ENCODE data around the gene VSX2. TPM values are rescaled to one million over a fixed set of nuclear protein-coding genes. Genes with fewer than 3 reads are reported as not detected.
A peak's percentile ranks its signal among the peaks of the same experiment; 100 is the strongest.

VSX2 gene
- not detected for total RNA-seq

DNA sequence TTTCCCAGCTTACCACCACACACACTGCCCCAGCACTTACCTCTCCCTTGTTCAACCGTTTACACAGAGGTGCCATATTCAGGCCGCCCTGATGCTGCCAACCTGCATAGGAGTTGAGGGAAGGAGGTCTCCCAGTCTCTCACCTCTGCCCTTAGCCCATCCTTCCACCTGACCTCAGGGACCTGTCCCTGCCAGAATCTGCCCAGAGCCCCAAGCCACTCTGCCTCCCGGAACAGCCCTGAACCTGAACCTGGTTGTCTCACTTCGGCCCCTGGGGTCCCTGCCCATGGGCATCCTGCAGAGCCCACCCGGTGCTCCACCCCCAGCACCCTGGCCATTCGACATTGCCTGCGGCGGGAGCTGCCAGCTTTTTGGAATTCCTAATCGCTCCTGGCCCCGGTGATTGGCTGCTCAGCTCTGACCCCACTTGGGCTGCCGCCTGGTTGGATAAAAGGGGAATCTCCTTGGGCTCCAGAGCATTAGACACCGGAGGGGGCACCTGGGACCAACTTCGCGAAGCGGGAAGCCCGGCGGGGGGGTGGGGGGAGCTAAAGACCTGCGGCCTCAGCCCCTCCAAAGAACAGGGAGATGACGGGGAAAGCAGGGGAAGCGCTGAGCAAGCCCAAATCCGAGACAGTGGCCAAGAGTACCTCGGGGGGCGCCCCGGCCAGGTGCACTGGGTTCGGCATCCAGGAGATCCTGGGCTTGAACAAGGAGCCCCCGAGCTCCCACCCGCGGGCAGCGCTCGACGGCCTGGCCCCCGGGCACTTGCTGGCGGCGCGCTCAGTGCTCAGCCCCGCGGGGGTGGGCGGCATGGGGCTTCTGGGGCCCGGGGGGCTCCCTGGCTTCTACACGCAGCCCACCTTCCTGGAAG is at the start of gene VSX2:
VSX2 (plus strand) TSS at position 476 of the 874 bp plus-strand sequence; CDS start at position 589, 113 bp downstream.
- no peak for DNase-seq (ENCODE audit: low spot score)

DNA sequence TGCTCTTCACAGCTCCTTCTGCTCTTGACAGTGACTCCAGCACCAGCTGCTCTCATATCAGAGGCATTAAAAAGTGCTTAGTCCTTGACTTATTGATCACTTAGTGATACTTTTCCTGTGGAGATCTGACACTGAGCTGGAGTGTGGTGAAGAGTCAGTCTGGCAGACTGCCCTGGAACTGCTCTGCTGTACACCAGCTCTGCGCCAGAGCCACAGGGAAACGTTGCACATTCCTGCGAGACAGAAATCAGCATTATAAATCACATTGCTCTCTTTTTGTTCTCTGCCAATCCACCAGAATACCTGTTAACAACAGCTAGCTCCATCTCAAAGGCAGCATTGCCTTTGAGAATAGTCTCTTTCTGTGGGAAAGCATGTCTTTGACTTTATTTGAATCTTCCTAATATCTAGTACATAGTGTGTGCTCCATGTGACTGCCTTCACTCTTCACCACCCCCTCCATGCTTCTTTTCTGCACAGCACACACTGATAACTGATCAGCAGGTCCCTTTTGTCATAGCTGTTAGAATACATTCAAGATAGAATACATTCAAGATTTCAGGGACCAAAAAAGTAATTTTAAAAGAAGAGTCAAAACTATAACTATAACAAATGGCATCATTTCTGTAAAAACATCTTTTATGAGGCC is 48.2 kb upstream of the VSX2 start:
- no peak for DNase-seq (ENCODE audit: low spot score)

DNA sequence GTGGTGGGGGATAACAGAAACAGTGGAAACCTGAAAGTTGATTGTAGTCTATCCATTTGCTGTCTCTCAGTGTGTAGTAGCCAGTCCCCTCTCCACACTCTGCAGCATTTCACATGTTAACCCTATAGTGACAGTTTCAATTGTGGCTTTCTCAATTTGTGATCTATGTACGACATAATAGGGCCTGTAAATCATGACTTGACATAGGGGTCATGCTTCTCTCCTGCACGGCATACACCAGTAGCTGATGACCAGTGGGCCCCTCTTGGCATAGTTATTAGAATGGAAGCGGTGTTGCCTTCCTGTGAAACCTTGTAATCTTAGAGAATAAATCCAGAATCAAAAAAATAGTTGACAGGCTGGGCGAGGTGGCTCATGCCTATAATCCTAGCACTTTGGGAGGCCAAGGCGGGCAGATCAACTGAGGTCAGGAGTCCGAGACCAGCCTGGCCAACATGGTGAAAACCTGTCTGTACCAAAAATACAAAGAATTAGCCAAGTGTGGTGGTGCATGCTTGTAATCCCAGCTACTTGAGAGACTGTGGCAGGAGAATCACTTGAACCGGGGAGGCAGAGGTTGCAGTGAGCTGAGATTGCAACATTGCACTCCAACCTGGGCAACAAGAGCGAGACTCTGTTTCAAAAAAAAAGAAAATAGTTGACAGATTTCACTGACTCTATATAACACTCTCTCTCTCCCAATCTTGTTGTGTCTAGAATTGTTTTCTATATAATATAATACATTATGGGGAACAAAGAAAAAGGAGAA is 44.6 kb upstream of the VSX2 start:
- DNase-seq (ENCODE audit: low spot score) = no peak

DNA sequence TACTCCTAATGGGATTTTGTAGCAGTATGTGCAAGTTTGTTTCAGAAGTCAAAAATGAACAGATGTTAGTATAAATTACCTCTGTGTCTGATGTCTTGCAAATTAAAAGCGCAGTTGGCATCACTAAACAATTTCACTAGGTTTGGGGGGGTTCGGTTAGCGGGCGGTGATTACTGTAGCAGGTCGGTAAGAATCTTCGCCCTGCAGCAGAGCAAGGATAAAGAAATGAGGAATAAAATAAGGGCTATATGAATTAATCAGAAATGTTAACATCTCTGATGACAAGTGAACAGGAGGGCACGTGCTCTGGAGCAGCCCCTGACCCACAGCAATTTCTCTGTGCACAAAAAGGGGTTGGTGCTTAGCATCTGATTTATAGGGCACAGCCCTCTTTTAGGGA is 43.6 kb upstream of the VSX2 start:
- DNase-seq (ENCODE audit: low spot score) = no peak

DNA sequence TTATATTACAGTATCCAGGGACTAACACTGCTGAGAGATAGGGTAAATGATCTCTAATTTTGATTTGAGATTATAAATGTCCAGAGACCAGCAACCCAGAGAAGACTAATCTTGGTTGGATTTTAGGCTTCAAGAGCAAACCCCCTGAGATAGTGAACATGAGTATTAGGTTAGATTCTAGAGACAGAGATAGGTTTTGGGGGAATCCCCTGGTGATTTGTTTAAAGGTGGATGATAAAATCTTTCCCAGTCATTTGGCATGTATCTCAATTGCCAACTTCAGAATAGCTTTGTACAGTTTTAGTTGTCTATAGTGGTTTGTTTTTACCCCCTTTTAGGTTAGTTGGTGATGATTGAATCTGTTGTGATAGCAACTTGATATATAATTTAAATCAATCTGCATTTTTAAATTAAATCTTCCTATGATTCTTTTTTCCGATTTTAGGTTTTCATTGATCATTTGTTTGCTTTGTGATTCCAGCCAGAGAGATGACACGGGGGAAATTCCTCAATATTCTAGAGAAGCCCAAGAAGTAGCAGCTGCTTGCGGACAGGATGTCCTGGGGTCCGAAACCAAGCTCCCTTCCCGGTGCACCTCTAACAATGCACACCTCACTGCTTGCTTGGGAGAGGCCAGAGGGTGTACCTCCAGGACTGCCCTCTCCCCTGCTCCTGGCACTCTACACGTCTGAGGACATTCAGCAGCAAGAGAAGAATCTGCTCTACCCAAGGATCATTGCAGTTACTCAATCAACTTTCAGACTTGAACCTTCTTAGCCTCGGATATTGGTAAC is 40.6 kb upstream of the VSX2 start:
- no peak for DNase-seq (ENCODE audit: low spot score)

DNA sequence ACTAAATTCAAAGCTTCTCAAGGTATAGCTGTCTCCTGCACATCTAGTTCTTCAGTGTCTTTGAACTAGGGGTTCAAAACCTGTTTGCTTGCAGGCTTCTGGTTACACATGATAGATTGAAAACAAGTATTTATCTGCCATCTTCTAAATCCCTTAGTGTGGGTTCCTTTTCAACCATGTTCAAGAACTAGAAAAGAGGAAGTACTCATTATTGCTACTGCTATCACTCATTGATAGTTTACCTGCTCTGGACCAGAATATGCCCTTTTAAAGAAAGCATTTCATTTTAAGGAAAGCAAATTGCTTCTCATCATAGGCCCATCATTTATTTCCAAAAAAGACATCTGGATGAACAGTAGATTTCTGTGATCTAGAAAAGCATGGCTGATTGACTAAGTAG is 37.1 kb upstream of the VSX2 start:
- no peak for DNase-seq (ENCODE audit: low spot score)

DNA sequence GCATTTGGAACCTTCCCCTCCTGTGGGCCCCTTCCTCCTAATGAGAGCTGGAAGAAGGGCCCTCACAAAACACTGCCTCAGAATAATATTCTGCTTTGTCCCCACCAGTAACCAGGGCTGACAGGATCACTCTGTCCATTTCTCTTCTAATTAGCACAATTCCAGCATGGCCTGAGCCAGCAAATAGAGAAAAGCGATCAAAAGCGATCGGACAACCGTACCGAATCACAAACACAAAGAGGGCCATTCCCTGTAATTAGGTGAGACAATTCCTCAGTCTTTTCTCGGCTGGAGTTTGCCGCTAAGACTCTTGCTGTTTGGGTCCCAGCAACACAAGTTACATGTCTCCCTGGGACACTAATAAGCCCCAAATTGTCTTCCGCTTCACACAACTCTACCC is 35.6 kb upstream of the VSX2 start:
- DNase-seq (ENCODE audit: low spot score) = no peak

DNA sequence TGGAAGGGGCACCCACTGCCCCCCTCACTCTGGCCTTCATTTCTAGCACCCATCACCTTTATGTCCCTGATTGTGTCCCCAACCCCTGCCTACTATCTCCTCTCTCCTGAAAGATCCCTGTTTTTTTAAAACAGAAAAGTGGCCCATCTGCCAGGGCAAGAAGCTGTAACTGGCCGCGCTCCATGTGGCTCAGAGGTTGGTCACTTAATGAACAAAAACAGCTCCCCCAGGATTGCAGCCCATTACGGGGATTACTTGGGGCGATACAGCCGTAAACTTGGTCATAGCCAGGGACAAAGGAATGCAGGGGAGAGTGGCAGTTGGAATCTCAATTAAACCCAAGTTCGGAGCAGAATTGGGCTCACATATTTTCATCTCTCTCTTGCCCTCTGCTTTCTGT is 34.8 kb upstream of the VSX2 start:
- no peak for DNase-seq (ENCODE audit: low spot score)

DNA sequence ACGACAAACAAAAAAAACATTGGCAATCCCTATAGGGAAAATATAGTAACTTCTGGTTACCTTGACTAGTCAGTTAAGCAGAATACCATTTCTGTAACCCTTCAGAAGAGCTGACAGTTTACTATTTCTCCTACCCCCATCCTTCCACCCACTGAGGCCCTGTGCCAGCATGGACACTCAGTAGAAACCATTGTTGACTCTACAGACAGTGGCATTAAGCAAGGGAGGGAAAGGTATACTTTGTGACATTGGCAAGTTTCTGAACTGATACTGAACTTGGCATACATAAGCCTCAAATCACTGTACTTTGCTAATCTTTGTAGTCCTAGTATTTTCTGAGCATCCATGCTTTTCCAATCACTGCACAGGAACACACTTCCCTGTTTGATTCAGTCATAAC is 33.4 kb upstream of the VSX2 start:
- DNase-seq (ENCODE audit: low spot score) = no peak

DNA sequence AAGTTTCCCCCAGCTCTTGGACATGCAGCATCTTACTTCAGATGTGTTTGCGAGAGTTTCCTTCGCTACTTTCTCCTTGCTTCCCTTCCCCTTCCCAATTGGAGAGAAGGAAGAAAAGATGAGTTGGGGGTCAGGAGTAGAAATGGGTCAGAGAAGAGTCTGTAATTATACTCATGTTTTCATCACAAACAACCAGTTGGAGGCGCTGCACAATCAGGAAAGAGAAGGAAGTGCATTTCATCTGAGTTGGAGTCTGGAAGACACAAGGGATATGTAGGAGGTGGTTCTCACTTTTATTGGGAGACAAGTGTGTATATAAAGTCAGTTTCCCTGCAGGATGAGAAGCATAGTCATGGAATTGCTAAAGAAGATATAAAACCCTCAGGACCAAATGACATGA is 31.3 kb upstream of the VSX2 start:
- DNase-seq (ENCODE audit: low spot score) = no peak

DNA sequence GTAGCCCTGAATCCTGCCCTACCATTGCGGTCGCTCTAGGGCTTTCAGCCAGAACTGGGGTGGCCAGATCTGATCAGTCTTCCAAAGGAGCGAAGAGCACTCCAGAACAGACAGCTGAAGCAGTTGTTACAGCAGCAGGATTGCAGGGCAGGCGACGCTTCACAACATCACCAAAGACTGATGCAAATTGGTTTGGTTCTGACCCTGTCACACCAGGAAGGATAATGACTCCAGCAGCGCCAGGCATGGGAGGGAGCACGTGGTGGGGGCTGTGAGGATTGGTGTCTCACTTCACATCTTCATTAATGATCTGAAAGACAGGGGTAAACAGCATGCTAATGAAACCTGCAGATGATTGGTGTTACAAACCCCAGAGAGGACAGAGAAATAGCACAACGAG is 30.6 kb upstream of the VSX2 start:
- DNase-seq (ENCODE audit: low spot score) = no peak

DNA sequence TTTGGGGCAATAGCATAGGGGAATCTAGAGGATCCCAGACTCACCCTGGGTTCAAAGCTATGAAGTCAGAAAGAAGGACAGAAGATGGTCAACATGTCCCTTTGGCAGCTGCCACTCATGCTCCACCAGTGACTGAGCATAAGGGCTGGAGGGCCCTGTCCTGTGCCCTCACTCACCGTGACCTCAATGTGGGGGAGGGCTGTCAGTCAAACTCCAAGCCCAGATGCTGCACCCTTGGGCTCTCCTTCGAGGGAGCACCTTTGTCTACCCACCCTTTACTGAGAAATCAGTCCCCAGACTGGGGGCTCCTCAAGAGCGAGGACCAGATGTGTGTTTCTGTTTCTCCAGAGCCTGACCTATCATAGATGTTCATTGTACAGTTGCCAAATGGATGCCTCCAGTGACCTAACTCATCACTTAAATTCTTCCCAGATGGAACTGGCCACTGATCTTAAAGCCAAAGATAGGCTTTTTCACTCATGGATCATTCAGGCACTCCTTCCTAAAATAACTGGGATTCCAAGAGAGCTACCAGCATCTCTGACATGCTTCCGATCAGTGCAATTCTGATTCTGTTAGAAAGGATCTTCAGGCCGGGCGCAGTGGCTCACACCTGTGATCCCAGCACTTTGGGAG is 27.2 kb upstream of the VSX2 start:
- DNase-seq (ENCODE audit: low spot score) = no peak

DNA sequence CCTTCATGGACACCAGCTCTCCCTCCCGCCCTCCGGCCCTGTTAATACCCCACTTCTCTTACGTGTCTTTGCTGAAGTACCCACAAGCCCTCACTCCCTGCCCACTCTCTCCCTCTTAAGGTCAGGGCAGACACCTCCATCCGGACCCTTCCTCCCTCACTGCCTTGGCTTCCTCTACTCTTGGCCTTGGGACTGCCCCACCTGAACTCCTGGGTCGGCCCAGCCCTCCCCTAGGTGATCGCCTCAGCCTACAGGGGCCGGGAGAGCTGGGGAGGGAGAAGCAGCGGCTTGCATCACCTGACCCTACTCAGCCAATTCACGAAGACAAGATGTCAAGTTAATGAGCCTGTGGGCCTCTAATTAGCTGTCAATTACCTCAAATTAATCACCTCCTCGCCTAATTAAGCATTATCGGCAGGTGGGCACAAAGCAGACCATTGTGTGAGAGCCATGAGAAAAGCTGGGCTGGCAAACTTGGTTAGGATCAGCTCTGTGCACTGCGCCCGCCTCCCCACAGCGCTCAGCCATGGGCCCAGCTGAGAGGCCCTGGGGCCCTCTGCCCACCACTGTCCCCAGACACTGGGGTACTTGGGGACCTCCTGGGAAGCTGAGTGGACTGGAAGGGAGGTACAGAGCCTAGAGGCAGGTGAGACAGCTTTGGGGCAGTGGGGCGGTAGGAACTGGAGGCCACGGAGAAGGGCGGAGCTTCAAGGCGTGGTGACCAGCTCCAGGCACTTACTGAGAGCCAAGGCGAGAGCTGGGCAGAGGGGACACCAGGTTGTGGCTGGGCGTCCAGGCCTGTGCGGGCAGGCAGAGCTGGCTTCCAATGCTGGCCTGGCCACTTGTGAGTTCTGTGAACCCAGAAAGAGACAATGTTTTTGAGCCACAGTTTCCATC is 25.1 kb upstream of the VSX2 start:
- DNase-seq (ENCODE audit: low spot score) = no peak

DNA sequence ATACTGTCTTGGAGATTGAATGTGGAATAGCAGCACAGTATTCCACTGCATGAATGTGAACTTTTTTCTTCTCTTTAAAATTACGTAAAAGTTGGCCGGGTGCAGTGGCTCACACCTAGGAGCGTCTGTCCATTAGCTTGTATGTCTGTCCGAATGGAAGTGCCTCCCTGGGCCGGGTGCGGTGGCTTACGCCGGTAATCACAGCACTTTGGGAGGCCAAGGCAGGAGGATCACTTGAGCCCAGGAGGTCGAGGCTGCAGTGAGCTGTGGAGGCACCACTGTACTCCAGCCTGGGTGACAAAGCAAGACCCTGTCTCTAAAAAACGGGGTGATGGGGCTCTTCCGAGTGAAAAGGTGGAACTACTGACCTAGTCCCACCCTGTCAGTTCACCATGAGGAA is 22.6 kb upstream of the VSX2 start:
- DNase-seq (ENCODE audit: low spot score) = no peak

DNA sequence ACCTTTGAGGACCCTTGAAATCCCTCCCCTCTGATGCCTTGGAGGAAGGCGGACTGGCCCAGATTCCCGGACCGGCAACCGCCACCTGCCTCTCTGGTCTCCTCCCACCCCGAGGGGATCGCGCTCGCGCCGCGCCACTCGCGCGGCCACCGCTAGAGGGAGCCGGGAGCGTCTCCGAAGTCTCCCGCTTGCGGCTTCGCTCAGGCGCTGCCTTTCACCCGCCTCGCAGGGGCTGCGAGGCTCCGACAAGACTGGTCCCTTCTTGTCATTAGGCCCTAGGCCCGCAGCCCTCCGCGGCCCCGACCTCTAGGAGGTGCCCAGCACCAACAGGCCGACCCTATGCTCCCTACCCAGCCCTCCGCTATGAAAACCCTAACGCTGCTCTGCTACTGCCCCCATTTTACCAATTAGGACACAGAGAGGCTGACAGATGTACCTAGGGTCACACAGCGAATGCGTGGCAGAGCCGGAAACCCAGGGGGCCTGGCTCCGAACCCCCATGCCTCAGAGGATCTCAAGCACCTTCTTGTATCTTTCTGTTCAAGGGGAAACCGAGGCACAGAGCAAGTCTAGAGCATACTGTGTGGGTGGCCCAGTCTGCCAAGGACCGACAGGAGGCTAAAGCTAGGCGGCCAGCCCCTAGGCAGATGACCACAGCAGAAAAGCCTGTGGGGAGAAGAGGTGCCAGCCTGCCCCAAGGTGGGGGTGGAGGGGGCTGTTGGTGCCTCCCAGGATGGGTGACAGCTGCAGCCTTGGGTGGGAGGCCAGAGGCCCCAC is 21.4 kb upstream of the VSX2 start:
- peak; percentile 55 for DNase-seq (ENCODE audit: low spot score)

DNA sequence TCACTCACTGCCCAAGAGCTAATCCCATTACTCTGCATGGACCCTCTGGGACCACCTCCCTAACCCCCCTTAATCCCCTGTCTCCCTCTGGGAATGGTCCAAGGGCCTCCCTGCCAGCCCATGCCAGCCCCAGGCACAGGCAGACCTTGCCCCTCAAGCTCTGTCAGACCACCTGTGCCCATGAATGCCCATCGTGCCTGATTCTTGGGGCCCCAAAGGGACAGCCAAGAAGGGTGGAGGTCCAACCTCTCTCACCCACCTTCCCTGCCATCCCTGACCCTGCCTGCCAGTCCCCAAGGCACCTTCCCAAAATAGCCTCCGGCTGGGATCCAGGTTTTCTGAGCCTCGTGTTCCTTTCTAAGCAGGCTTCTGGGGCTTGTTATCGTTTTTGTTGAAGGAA is 20.8 kb upstream of the VSX2 start:
- DNase-seq (ENCODE audit: low spot score) = no peak

DNA sequence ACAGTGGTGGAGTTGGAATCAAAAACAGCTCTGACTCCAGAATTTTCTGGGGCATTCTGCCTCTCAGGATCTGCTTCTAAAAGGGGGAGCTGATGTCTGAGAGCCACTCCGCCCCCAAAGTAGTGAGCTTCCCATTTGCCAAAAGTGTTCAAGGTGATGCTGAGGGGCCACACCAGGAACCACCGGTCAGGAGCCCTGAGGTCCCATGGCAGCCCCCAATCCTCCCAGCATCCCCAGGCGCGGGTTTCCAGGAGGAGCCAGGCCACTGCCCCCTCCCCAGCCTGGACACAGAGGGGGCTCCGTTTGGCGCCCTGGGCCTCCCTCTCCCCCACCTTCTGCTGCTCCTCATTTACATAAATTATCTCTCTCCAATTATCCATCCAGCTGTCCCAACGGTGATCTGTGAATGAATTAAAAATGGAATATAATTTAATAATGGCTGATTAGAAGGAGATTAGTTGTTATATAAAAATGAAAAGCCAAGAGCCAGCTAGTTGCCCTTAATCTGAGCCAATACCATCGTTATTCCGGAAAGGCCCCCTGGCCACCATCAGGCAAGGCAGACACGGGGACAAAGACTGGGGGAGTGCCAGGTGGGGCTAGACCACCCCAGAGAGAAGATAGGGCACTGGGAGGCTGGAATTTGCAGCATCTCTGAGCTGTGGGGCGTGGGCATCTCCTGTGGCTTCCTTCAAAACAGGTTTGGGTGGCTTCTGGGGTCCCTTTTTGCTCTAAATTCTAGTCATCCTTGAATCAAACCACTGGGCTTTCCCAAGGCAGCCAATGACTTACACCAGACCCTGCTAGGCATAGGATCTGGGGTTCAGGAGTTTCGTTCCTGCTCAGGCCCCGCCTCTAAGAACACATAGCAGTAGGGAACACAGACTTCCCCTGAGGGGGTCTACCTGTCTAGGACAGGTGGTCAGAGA is 19.7 kb upstream of the VSX2 start:
- no peak for DNase-seq (ENCODE audit: low spot score)

DNA sequence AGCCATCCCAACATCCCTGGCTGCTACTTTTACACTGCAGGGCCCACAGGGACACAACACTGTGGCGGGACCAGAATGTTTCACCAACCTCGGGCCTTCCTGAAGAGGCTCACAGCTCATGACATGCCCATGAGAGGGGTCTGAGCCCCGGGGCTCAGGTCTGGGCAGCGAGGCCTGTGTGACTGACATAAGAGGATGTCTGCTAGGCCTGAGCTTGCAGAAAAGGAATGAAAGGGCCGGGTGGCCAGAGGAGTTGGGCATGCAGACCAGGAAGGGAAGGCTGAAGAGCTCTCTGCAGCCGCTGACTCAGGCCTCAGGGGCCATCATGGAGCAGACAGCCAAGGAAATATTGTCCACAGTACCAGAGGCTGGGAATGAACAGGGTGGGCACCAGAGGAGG is 18.3 kb upstream of the VSX2 start:
- no peak for DNase-seq (ENCODE audit: low spot score)
